ENCODE measurements around the gene ORMDL3.

ORMDL3 gene

DNA sequence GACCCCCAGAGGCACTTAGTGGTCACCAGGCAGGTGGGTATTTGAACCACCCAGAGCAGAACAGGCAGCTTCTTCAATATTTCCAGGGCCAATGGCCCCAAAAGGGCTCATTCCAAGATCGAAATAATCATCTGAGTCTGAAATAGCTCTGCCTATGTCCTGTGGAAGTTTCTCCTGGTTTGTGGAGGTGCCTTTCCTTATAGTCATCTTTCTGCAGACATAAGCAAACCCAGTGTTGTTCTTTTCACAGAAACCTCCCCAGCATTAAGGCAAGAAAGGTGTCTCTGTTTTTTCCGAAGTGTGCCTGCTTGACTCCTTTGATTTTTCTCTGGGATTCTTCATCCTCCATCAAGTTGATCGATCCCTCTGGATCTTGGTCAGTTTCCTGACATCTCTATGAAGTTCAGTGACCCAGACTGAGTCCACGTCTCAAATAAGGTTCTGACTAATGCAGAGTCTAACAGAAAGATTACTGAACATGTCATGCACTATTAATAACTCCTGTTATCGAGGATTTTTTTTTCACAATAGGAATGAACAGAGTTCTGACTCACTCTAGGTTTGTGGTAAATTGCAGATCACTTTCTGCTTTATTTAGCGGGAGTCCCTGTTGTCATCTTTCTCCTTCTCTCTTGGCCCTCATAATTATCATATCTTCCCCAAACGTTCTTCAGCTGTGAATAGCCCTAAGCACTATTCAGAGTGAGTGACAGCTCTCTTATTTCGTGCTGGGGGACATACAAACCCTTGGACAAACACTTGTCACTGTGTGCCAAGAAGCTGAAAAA lies 1.7 kb upstream of the ORMDL3 start:
- H3K4me3 ChIP-seq (replicated peaks; ENCODE audit: insufficient read depth, low read length): no peak overlapping the region
- TF ChIP-seq, protein P1, sequence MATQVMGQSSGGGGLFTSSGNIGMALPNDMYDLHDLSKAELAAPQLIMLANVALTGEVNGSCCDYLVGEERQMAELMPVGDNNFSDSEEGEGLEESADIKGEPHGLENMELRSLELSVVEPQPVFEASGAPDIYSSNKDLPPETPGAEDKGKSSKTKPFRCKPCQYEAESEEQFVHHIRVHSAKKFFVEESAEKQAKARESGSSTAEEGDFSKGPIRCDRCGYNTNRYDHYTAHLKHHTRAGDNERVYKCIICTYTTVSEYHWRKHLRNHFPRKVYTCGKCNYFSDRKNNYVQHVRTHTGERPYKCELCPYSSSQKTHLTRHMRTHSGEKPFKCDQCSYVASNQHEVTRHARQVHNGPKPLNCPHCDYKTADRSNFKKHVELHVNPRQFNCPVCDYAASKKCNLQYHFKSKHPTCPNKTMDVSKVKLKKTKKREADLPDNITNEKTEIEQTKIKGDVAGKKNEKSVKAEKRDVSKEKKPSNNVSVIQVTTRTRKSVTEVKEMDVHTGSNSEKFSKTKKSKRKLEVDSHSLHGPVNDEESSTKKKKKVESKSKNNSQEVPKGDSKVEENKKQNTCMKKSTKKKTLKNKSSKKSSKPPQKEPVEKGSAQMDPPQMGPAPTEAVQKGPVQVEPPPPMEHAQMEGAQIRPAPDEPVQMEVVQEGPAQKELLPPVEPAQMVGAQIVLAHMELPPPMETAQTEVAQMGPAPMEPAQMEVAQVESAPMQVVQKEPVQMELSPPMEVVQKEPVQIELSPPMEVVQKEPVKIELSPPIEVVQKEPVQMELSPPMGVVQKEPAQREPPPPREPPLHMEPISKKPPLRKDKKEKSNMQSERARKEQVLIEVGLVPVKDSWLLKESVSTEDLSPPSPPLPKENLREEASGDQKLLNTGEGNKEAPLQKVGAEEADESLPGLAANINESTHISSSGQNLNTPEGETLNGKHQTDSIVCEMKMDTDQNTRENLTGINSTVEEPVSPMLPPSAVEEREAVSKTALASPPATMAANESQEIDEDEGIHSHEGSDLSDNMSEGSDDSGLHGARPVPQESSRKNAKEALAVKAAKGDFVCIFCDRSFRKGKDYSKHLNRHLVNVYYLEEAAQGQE (IDR thresholded peaks at IDR 0.05; ENCODE audit: insufficient replicate concordance, low read depth): no peak
- no peak for TF ChIP-seq SPI1 (IDR thresholded peaks at IDR 0.05; ENCODE audit: borderline replicate concordance, low read depth)
- TF ChIP-seq, protein P2, sequence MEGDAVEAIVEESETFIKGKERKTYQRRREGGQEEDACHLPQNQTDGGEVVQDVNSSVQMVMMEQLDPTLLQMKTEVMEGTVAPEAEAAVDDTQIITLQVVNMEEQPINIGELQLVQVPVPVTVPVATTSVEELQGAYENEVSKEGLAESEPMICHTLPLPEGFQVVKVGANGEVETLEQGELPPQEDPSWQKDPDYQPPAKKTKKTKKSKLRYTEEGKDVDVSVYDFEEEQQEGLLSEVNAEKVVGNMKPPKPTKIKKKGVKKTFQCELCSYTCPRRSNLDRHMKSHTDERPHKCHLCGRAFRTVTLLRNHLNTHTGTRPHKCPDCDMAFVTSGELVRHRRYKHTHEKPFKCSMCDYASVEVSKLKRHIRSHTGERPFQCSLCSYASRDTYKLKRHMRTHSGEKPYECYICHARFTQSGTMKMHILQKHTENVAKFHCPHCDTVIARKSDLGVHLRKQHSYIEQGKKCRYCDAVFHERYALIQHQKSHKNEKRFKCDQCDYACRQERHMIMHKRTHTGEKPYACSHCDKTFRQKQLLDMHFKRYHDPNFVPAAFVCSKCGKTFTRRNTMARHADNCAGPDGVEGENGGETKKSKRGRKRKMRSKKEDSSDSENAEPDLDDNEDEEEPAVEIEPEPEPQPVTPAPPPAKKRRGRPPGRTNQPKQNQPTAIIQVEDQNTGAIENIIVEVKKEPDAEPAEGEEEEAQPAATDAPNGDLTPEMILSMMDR (IDR thresholded peaks at IDR 0.05; ENCODE audit: insufficient read depth, low read length): no peak
- TF ChIP-seq GABPA (IDR thresholded peaks at IDR 0.05; ENCODE audit: low read depth): no peak
- no peak for TF ChIP-seq POLR2AphosphoS5 (IDR thresholded peaks at IDR 0.05; ENCODE audit: low read depth)
- no peak overlapping the region for H3K27ac ChIP-seq (replicated peaks)
- no peaks in the 10 kb centered on the region for H3K27me3 ChIP-seq (ENCODE audit: insufficient read depth, poor library complexity, severe bottlenecking)
- DNase-seq (ENCODE audit: low read depth in 1 of 2, low spot score in 1 of 2): no peak

DNA sequence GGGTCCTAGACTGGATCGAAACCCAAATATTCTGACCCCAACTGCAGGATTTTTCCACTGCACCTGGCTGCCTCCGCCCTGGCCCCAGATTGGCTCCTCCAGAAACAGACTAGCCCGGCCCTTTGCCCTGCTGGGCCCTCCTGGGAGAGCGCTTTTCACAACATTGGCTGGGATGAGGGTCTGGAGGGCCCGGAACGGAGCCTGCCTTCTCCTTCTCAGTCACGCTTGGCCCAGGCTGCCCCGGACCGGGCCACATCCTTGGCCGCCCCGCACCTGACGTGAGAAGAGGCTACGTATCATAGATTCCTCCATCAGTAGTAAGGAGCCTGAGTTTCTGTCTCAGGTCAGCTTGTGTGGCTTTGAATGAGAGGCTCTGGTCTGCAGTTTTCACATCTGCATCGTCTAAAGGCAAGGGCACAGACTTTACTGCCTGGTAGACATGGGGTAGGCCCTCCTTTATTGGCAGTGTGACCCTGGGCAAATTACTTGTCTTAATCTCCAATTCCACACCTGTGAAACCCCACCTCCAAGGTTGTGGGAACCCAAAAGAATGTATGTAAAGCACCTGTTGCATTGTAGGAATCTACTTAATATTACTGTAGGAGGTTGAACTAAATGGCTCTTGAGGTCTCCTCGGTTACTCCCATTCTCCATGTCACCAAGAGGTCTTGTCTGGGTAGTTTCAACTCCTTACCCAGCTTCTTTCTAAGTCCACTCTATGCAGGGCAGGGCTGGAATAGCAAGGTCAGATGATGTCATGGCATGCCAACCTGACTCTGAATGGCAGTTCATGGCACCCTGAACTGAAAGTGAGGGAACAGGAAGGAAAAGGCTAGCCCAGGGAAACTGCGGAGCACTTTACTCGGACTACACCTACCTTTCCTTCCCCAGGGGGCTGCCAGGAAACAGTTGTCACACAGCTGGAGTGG lies 792 bp upstream of the ORMDL3 start:
- Histone ChIP-seq H3K27ac (replicated peaks) (peak overlapping the region; percentile 49), H3K4me3 (replicated peaks; ENCODE audit: insufficient read depth, low read length) (peak overlapping the region; percentile 94), H3K27me3 (ENCODE audit: insufficient read depth, poor library complexity, severe bottlenecking) (no peaks in the 10 kb centered on the region)
- TF ChIP-seq, protein P2 (IDR thresholded peaks at IDR 0.05; ENCODE audit: insufficient read depth, low read length): no peak
- TF ChIP-seq POLR2AphosphoS5 (IDR thresholded peaks at IDR 0.05; ENCODE audit: low read depth) (no peak), SPI1 (IDR thresholded peaks at IDR 0.05; ENCODE audit: borderline replicate concordance, low read depth) (no peak), GABPA (IDR thresholded peaks at IDR 0.05; ENCODE audit: low read depth) (no peak)
- TF ChIP-seq, protein P1 (IDR thresholded peaks at IDR 0.05; ENCODE audit: insufficient replicate concordance, low read depth): no peak
- no peak for DNase-seq (ENCODE audit: low read depth in 1 of 2, low spot score in 1 of 2)

DNA sequence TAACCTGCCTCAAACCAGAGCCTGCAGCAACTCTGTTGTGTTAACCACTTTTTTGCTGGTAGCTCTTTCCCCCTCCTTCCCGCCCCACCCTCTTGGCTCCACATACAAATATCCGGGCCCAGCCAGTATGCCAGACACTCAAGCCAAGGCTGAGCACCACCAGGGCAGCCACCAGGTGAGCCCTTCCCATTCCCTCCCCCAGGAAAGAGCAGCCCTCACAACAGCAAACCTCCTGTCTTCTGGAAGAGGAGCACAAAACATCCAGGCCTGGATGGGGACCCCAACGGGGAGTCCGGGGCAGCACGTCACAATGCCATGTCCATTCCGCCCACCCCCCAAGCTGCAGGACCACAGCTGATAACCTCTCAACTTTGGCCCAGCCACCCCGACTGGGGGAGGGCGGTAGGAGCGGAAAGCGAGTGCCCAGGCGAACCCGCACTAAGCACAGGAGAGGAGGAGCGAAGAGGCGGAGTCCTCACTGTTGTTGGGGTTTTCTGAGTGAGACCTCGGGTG lies 757 bp downstream of the ORMDL3 start:
- TF ChIP-seq GABPA (IDR thresholded peaks at IDR 0.05; ENCODE audit: low read depth) (no peak), SPI1 (IDR thresholded peaks at IDR 0.05; ENCODE audit: borderline replicate concordance, low read depth) (no peak), POLR2AphosphoS5 (IDR thresholded peaks at IDR 0.05; ENCODE audit: low read depth) (no peak)
- TF ChIP-seq, protein P2 (IDR thresholded peaks at IDR 0.05; ENCODE audit: insufficient read depth, low read length): no peak
- TF ChIP-seq, protein P1 (IDR thresholded peaks at IDR 0.05; ENCODE audit: insufficient replicate concordance, low read depth): no peak
- peak overlapping the region; percentile 76 for H3K27ac ChIP-seq (replicated peaks)
- peak; percentile 24 to 69 for DNase-seq (ENCODE audit: low read depth in 1 of 2, low spot score in 1 of 2)
- H3K27me3 ChIP-seq (ENCODE audit: insufficient read depth, poor library complexity, severe bottlenecking): no peaks in the 10 kb centered on the region
- H3K4me3 ChIP-seq (replicated peaks; ENCODE audit: insufficient read depth, low read length): peak overlapping the region; percentile 94

Measured in HL-60 (cell line).